GM23338 (cell line): ENCODE measurements around the gene CHRNA4.

Source experiments
- CREB1 ChIP-seq: fragments of 250-450 bp; sonication (Bioruptor Pico); IDR thresholded peaks from 2 replicates; pipeline ENCODE4 v1.5.0; 2020; ENCODE audit warnings: low read depth, mild to moderate bottlenecking, moderate library complexity
- CTCF ChIP-seq, 2 experiments: fragments of 200-600 bp in 1 of 2; sonication (generic) in 1 of 2; conservative IDR thresholded peaks; 2 replicates each; pipeline versions ENCODE4 v1.5.1 to v1.6.1; 2016 to 2017; ENCODE audit warnings: antibody characterized with exemption in 2 of 2, low read depth in 2 of 2, mild to moderate bottlenecking in 2 of 2, moderate library complexity in 1 of 2
- ETS1 ChIP-seq: IDR thresholded peaks from 2 replicates; pipeline ENCODE4 v1.6.1; 2016; ENCODE audit warnings: antibody characterized with exemption
- EZH2 ChIP-seq: fragments of 200-600 bp; sonication (generic); IDR thresholded peaks from one replicate; pipeline ENCODE4 v1.8.0; 2017; ENCODE audit warnings: antibody characterized with exemption, mild to moderate bottlenecking, low read depth; ENCODE audit not compliant: unreplicated experiment
- EZH2phosphoT487 ChIP-seq: fragments of 200-600 bp; sonication (generic); IDR thresholded peaks from one replicate; pipeline ENCODE4 v1.8.1; 2018; ENCODE audit warnings: antibody characterized with exemption; ENCODE audit not compliant: unreplicated experiment
- JUNB ChIP-seq: IDR thresholded peaks from one replicate; pipeline ENCODE4 v1.6.1; 2016; ENCODE audit warnings: antibody characterized with exemption; ENCODE audit not compliant: unreplicated experiment
- NANOG ChIP-seq: IDR thresholded peaks from 2 replicates; pipeline ENCODE4 v1.6.1; 2016; ENCODE audit warnings: antibody characterized with exemption, borderline replicate concordance
- POLR2AphosphoS5 ChIP-seq: IDR thresholded peaks from 2 replicates; pipeline ENCODE4 v1.6.1; 2016; ENCODE audit warnings: antibody characterized with exemption, low read depth
- REST ChIP-seq: IDR thresholded peaks from one replicate; pipeline ENCODE4 v1.6.1; 2018; ENCODE audit warnings: antibody characterized with exemption; ENCODE audit not compliant: unreplicated experiment
- STAT1 ChIP-seq: IDR thresholded peaks from one replicate; pipeline ENCODE4 v1.6.1; 2016; ENCODE audit warnings: antibody characterized with exemption; ENCODE audit not compliant: unreplicated experiment
- ZNF114 ChIP-seq: fragments of 250-450 bp; sonication (Bioruptor Pico); IDR thresholded peaks from 2 replicates; pipeline ENCODE4 v1.5.0; 2020; ENCODE audit warnings: mild to moderate bottlenecking, moderate library complexity
- ZNF331 ChIP-seq: fragments of 250-450 bp; sonication (Bioruptor Pico); IDR thresholded peaks from 2 replicates; pipeline ENCODE4 v1.5.0; 2020; ENCODE audit warnings: low read depth, mild to moderate bottlenecking, moderate library complexity
- ZNF462 ChIP-seq: fragments of 250-450 bp; sonication (Bioruptor Pico); IDR thresholded peaks from 2 replicates; pipeline ENCODE4 v1.5.0; 2020; ENCODE audit warnings: mild to moderate bottlenecking, moderate library complexity

GRCh38 chr20:63342561-63343459 is 18.3 kb downstream of the CHRNA4 start:
- TF ChIP-seq EZH2 (no peak), JUNB (no peak), POLR2AphosphoS5 (no peak), CTCF (conservative IDR thresholded peaks at IDR 0.05; ENCODE audit: low read depth in 2 of 2) (no peak), EZH2phosphoT487 (no peak), ETS1 (no peak), ZNF331 (CRISPR knock-in tag) (no peak), CREB1 (CRISPR knock-in tag) (no peak), ZNF462 (no peak), REST (no peak), NANOG (no peak), ZNF114 (CRISPR knock-in tag) (no peak), STAT1 (no peak)
